Type B pancreatic cell (in vitro differentiated cells): ENCODE results near the gene UBE4A. TPM values are rescaled to one million over a fixed set of nuclear protein-coding genes. Genes with fewer than 3 reads are reported as not detected.
A peak's percentile ranks its signal among the peaks of the same experiment; 100 is the strongest.

Source experiments
- DNase-seq: peaks from one replicate; pipeline ENCODE4 v3.0.0; 2021; ENCODE audit warnings: mixed read lengths; ENCODE audit not compliant: unreplicated experiment; ENCODE audit errors: extremely low spot score
- H3K27ac Mint-ChIP-seq: 2 replicates; pipeline ENCODE4 v1.8.0; 2021; ENCODE audit warnings: mild to moderate bottlenecking, mixed read lengths
- H3K27me3 Mint-ChIP-seq: 2 replicates; pipeline ENCODE4 v1.8.0; 2021; ENCODE audit warnings: mixed read lengths
- H3K36me3 Mint-ChIP-seq: 2 replicates; pipeline ENCODE4 v1.8.0; 2021; ENCODE audit warnings: mixed read lengths
- H3K4me1 Mint-ChIP-seq: one replicate; pipeline ENCODE4 v1.8.0; 2021; ENCODE audit warnings: mixed read lengths; ENCODE audit not compliant: unreplicated experiment
- H3K4me3 Mint-ChIP-seq: 2 replicates; pipeline ENCODE4 v1.8.0; 2021; ENCODE audit warnings: mild to moderate bottlenecking, mixed read lengths
- H3K9me3 Mint-ChIP-seq: 2 replicates; pipeline ENCODE4 v1.8.0; 2021; ENCODE audit warnings: mixed read lengths
- total RNA-seq: library from RNA; stranded (reverse); gene quantifications from 2 replicates; pipeline ENCODE4 v1.2.1, GENCODE V29; 2021; ENCODE audit warnings: low replicate concordance
- TF ChIP-seq, protein P1 (sequence below): fragments of 200-600 bp; sonication (generic); conservative IDR thresholded peaks from 2 replicates; pipeline ENCODE4 v1.5.0; 2021; ENCODE audit warnings: antibody characterized with exemption, mild to moderate bottlenecking

UBE4A gene
- total RNA-seq, 1 donor from 2014 or later = 42.5 TPM

DNA sequence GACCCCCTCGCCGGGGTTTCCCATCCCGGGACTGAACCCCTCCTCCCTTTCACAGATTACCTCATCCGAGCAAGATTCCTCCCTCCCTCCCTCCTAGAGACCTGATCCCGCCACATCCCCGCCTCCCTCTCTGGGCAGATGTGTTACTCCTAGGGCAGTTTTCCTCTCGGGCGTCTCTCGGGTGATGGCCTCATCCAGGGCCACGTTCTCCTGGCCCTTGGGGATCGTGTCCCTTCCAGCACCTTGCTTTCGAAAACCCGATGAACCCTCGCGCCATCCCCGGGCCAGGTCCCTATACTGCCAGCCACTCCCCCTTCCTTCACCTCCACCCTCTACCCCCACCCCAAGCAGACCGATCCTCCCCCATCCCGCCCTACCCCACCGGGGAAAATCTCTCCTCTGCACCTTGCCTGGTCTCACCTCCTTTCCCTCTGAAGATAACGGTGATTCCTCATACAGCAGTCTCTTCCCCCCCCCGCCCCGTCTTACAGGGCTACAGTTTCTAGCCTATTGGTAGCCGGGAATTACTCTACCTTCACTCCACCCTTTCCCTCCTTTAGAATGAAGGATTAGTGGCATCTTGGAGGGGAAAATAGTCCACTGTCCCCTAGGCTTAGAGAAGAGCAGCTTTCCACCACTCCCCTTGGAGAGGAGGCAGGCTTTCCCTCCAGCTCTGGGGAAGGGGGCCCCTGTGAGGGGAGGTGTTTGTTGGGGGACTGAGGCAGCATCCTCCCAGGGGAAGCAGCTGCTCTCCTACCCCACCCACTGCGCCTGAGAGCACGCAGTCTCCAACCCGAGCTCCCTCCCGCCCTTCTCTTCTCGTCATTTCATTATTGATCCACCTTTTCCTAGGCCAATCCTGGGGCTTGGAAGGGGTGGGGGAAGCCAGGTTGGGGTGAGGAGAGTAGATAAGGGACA is 78.1 kb downstream of the UBE4A start:
- Mint-ChIP-seq H3K36me3 (peaks cover 12% of the 10 kb centered on the region), H3K27ac (peak overlapping the region; percentile 94), H3K9me3 (no peaks in the 10 kb centered on the region), H3K4me3 (peak overlapping the region; percentile 92), H3K4me1 (peaks cover 37% of the 10 kb centered on the region), H3K27me3 (peaks cover 6% of the 10 kb centered on the region)
- no peak for DNase-seq
- TF ChIP-seq, protein P1, sequence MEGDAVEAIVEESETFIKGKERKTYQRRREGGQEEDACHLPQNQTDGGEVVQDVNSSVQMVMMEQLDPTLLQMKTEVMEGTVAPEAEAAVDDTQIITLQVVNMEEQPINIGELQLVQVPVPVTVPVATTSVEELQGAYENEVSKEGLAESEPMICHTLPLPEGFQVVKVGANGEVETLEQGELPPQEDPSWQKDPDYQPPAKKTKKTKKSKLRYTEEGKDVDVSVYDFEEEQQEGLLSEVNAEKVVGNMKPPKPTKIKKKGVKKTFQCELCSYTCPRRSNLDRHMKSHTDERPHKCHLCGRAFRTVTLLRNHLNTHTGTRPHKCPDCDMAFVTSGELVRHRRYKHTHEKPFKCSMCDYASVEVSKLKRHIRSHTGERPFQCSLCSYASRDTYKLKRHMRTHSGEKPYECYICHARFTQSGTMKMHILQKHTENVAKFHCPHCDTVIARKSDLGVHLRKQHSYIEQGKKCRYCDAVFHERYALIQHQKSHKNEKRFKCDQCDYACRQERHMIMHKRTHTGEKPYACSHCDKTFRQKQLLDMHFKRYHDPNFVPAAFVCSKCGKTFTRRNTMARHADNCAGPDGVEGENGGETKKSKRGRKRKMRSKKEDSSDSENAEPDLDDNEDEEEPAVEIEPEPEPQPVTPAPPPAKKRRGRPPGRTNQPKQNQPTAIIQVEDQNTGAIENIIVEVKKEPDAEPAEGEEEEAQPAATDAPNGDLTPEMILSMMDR = no peak

DNA sequence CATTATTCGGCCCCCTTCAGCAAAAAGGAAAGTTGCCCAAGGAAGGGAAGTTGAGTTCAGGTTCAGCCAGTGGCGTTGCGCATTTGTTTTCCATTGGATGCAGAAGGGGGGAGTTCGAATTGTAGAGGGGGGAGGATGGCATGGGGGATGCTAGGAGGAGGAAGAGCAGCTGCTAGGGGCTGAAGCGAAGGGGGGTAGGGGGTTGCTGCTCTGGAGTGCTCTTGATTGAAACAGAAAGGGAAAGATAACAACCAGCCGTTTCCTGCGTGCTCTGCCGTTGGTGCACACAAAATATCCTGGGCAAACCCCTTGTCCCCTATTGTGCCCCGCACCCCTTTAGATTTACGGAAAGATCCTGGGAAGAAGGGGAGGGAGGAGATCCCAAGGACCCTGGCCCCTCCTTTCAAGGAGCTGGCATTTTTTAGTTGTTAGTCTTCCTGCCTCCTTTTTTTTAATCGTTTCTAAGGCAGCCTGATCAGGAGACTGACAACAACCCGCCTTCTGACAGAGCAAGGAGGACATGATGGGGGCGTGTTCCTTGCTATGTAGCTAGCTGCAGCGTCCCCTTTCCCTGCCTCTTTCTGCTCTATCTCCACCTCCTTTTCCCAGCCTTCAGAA is 79.0 kb downstream of the UBE4A start:
- Mint-ChIP-seq H3K9me3 (no peaks in the 10 kb centered on the region), H3K27me3 (peaks cover 6% of the 10 kb centered on the region), H3K4me3 (peak overlapping the region; percentile 92), H3K27ac (peak overlapping the region; percentile 94), H3K36me3 (peaks cover 12% of the 10 kb centered on the region), H3K4me1 (peaks cover 46% of the 10 kb centered on the region)
- TF ChIP-seq, protein P1 = no peak
- no peak for DNase-seq

DNA sequence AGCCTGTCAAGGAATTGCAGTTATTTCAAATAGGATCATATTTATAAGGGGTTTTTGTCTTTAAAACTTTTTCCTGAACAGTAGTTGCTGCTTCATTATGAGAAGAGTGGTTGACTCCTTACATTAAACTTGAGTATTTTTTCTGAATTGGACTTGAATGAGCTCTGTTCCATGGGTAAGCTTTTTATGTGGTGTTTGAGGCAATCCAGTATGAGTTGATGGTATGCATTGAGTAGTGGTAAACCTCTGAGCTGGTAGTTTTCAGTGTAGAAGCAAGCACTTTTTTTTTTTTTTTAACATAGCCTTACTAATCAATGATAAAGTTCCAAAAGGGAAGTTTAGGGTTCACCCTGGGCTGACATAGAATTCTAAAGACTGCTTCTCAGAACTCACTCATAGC is 80.2 kb downstream of the UBE4A start:
- Mint-ChIP-seq H3K27me3 (peaks cover 2% of the 10 kb centered on the region), H3K27ac (no peak overlapping the region), H3K36me3 (peaks cover 12% of the 10 kb centered on the region), H3K9me3 (no peaks in the 10 kb centered on the region), H3K4me1 (peaks cover 53% of the 10 kb centered on the region), H3K4me3 (peak overlapping the region; percentile 92)
- TF ChIP-seq, protein P1 = no peak
- no peak for DNase-seq

DNA sequence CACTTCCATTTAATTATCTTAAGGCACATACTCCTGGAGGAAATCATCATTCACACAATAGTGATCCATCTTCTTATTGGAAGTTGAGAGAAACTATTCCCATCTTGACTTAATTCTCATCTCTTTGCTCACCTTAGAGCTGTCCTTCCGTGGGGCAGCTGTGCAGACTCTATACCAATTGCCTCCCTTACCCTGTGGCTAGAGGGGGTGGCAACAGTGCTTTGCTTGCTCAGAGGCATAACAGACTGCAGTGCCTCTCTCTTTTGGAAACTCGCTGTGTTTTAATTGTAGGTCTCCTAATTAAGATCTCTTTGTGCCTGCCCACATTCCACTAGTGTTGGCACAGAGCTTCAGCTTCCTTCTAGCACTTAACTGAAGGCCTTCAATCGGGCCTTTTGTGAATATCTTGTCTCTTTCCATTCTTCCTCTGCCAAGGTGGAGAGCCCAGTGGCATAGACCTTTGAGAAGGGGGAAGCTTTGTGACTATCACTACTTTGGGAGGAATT is 82.4 kb downstream of the UBE4A start:
- H3K27ac Mint-ChIP-seq = no peak overlapping the region

DNA sequence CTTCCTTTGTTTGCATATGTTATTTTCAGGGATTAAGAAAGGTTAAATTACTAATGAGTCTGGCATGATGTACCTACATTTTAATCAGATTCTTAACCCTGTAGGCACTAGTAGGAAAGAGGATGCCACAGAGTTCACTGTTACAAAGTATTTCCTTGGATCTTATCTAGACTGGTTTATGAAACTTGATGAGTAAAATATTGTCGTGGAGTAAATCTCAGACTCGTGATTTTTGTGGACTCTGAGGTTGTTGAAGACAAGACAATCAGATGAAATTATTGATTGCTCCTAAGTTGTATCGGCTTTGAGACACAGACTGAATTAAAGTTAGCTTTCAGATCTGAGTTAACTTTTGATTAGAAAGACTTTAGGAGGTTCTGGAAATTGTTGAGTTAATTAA is 82.9 kb downstream of the UBE4A start:
- Mint-ChIP-seq H3K9me3 (no peaks in the 10 kb centered on the region), H3K4me3 (peak overlapping the region; percentile 8), H3K4me1 (peaks cover 50% of the 10 kb centered on the region), H3K27me3 (no peaks in the 10 kb centered on the region), H3K27ac (no peak overlapping the region), H3K36me3 (peaks cover 17% of the 10 kb centered on the region)
- TF ChIP-seq, protein P1 = no peak
- no peak for DNase-seq

More for the DNA sequence above, 82.4 kb downstream of the UBE4A start:
- peaks cover 15% of the 10 kb centered on the region for H3K36me3 Mint-ChIP-seq
- peak overlapping the region; percentile 8 for H3K4me3 Mint-ChIP-seq
- DNase-seq = no peak
- H3K4me1 Mint-ChIP-seq = peaks cover 50% of the 10 kb centered on the region
- TF ChIP-seq, protein P1 = no peak
- H3K9me3 Mint-ChIP-seq = no peaks in the 10 kb centered on the region
- no peaks in the 10 kb centered on the region for H3K27me3 Mint-ChIP-seq
